HG02798 (cell line): ENCODE results near the gene COL8A2.

Experiments used
- ATAC-seq: cut with Tn5 transposase; IDR thresholded peaks from one replicate; pipeline ENCODE4 v1.9.1; 2021; ENCODE audit warnings: mild to moderate bottlenecking; ENCODE audit not compliant: unreplicated experiment, poor library complexity

Gene COL8A2

DNA sequence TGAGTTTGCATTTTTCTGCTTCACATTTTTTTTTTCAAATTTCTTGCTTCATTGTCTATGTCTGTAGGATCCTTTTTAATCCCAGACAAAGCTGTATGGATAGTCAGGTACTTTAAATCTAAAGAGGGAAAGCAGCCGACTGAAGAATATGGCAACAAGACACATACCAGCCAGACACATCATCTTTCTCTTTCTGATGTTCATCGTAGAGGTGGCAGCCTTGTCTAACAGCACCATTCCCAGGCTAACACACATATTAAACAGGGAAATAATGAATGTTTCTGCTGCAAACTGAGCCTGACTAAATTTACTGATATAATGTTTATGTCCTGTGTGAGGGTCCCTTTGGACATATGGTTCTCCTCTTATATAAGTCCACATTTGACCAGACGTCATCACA lies 44.8 kb downstream of the COL8A2 start:
- ATAC-seq, result no peak

DNA sequence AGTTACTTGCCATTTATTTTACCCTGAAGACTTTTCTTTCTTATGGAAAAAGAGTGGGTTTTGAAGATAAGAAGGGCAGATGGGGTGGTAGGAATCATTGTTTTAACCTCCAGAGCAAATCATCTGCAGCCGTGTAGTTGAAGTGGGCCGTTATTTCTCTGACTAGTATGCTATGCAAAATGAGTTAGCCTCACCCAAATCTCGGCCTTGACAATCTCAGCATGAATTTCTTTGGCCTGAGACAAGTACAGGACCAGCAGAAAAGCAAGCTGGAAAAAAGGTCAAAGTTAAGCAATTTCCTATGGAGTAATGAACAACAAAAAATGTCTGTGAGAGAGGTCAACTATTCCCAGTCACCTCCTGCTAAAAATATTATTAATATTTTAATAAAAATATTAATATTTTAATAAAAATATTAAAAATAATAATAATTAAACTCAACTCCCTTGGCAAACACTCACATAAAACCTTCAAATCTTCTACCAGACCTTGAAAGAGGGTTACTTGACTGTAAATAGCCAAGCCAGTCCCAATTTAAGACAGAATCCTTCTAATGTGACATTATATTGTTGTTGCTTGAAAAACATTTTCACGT lies 47.9 kb downstream of the COL8A2 start:
- no peak for ATAC-seq

DNA sequence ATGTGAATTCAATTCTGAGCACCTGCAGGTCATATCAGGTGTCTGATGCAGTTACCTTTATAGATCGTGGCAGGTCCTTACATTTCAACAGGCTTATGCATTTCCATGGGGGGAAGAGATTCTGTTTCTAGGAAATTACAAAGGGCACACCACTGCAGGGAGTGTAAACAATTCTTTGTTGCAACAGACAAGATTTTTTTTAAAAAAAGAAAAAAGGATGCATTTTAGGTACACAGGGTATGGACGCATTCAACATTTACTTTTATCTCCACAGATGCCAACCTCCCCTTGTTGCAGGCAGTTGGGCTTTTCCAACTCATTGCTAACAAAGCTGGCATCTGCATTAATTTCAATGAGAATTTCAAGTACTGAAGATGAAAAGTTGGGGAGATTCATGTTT lies 54.7 kb downstream of the COL8A2 start:
- no peak for ATAC-seq

DNA sequence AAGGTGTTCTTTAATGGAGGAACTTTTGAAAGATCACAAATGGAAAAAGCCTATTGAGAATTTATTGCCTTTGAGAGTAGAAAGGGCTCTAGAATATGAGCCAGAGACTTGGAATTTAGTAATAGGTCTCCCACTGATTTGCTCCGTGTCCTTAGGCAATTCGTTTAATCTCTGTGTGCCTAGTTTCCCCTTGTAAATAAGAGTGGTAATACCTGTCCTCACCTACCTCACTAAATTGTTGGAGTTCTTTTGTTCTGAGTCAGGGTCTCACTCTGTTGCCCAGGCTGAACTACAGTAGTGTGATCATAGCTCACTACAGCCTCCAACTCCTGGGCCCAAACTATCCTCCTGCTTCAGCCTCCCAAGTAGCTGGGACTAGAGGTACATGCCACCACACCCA lies 56.2 kb downstream of the COL8A2 start:
- ATAC-seq, result no peak

DNA sequence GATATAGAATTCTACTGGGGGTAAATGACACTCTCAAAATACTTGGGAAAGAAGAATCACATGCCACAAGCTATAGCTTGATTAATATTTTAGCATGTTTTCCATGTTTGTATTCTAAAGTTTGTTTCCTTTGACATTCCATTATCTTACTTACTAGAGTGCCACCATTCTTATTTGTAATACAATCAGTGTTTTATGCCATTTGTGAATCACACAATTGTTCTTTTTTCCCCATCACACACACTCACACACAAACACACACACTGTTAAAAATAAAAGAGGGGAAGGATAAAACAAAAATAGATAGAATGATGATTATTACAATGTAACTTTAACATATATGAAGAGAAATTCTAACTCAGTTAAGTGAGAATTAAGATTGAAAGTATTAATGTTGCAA lies 57.2 kb downstream of the COL8A2 start:
- no peak for ATAC-seq

DNA sequence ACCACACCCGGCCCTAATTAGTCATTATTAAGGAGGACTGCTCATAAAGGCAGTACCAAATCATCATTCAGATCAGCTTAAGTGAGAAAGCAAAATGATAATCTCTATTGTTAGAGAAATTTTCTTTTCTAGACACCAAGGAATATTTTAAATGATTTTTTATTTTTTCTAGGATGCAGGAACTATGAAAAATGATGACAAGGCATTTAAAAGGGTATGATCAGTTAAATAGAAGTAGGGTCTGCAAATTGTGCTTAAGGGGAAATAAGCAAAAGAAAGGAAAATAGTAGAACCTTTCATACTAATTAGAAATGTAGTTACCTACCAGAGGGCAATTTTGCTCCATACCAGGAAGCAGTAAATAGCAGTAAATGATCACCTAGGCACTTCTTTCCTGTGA lies 62.7 kb downstream of the COL8A2 start:
- no peak for ATAC-seq

DNA sequence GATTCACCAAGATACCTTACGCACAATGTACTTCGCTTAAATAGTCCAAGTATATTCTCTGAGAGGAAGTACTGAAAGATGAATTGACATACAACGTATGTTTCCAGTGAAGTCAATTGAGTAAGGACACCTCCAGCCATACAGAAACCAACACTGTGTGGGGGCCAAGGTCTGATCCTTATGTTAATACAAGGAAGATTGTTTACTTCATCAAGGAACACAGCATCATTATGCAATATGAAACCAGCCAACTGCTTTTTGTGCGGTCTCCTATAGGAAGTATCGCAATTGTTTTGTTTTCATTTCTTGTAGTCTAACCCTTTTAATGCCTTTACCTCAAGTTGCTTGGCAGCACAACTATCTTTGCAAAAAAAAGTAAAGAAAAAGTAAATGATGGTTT lies 69.3 kb downstream of the COL8A2 start:
- ATAC-seq, result no peak

DNA sequence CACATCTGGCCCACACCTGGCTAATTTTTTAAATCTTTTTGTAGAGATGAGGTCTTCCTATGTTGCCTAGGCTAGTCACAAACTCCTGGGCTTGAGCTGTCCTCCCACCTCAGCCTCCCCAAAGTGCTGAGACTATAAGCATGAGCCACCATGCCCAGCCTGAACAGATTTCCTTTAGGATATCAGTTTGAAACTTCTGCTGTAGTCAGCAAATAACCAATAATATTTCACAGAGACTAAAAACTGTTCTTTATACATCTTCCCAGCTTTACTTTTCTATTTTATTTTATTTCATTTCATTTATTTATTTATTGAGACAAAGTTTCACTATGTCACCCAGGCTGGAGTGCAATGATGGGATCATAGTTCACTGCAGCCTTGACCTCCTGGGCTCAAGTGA lies 71.0 kb downstream of the COL8A2 start:
- ATAC-seq, result no peak

DNA sequence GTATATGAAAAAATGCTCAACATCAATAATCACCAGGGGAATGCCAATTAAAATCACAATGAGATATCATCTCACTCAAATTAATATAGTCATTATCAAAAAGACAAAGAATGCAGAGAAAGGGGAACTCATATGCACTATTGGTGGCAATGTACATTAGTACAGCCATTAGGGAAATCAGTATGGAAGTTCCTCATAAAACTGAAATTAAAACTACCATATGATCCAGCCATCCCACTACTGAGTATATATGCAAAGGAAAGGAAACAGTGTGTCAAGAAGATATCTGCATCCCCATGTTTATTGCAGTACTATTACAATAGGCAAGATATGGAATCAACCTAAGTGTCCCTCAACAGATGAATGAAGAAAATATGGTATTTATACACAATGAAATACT lies 73.2 kb downstream of the COL8A2 start:
- no peak for ATAC-seq
